Astrocyte (in vitro differentiated cells and primary cell): ENCODE data around the gene IFNG-AS1. TPM values are rescaled to one million over a fixed set of nuclear protein-coding genes. Genes with fewer than 3 reads are reported as not detected.

Experiments used
- DNase-seq: peaks from one replicate; pipeline ENCODE4 v3.0.0-alpha.2; 2010; ENCODE audit warnings: low read depth
- FAIRE-seq: peaks from 2 replicates; lab custom pipeline; 2011; peaks lifted over from hg19 to GRCh38; lab: Jason Lieb, UNC
- H2AFZ ChIP-seq: 2 replicates; pipeline ENCODE4 v1.6.0; 2012; ENCODE audit warnings: low read depth, low read length, inconsistent platforms
- H3K27ac ChIP-seq: 2 replicates; pipeline ENCODE4 v1.5.1; 2011; ENCODE audit warnings: low read depth, low read length, inconsistent platforms
- H3K27me3 ChIP-seq: 2 replicates; pipeline ENCODE4 v1.6.0; 2011; ENCODE audit warnings: low read length, inconsistent platforms; ENCODE audit not compliant: insufficient read depth
- H3K36me3 ChIP-seq: 2 replicates; pipeline ENCODE4 v1.5.1; 2011; ENCODE audit warnings: low read length, inconsistent platforms; ENCODE audit not compliant: insufficient read depth
- H3K4me1 ChIP-seq: 2 replicates; pipeline ENCODE4 v1.5.1; 2011; ENCODE audit warnings: low read length, inconsistent platforms; ENCODE audit not compliant: insufficient read depth
- H3K4me2 ChIP-seq: 2 replicates; pipeline ENCODE4 v1.6.0; 2012; ENCODE audit warnings: low read length, inconsistent platforms
- H3K4me3 ChIP-seq: 2 replicates; pipeline ENCODE4 v1.5.1; 2011; ENCODE audit warnings: low read depth, mild to moderate bottlenecking, low read length, inconsistent platforms; ENCODE audit not compliant: insufficient read depth
- H3K79me2 ChIP-seq: 2 replicates; pipeline ENCODE4 v1.6.0; 2012; ENCODE audit warnings: mild to moderate bottlenecking, low read length, inconsistent platforms; ENCODE audit not compliant: insufficient read depth
- H3K9ac ChIP-seq: 2 replicates; pipeline ENCODE4 v1.6.0; 2012; ENCODE audit warnings: mild to moderate bottlenecking, low read length, inconsistent platforms
- H3K9me3 ChIP-seq: 2 replicates; pipeline ENCODE4 v1.5.1; 2012; ENCODE audit warnings: low read depth, mild to moderate bottlenecking, low read length, inconsistent platforms; ENCODE audit not compliant: insufficient read depth
- H4K20me1 ChIP-seq: 2 replicates; pipeline ENCODE4 v1.6.0; 2012; ENCODE audit warnings: low read length, inconsistent platforms; ENCODE audit not compliant: insufficient read depth
- H3K27ac Mint-ChIP-seq: one replicate; pipeline ENCODE4 v1.8.0; 2021; ENCODE audit warnings: mild to moderate bottlenecking, mixed read lengths; ENCODE audit not compliant: unreplicated experiment
- H3K27me3 Mint-ChIP-seq: one replicate; pipeline ENCODE4 v1.8.0; 2021; ENCODE audit warnings: low read depth, mixed read lengths; ENCODE audit not compliant: unreplicated experiment
- H3K36me3 Mint-ChIP-seq: one replicate; pipeline ENCODE4 v1.8.0; 2021; ENCODE audit warnings: low read depth, mixed read lengths; ENCODE audit not compliant: unreplicated experiment
- H3K4me1 Mint-ChIP-seq: one replicate; pipeline ENCODE4 v1.8.0; 2021; ENCODE audit warnings: low read depth, mixed read lengths; ENCODE audit not compliant: unreplicated experiment
- H3K4me3 Mint-ChIP-seq: one replicate; pipeline ENCODE4 v1.8.0; 2021; ENCODE audit warnings: mild to moderate bottlenecking, moderate library complexity, mixed read lengths; ENCODE audit not compliant: unreplicated experiment
- H3K9me3 Mint-ChIP-seq: one replicate; pipeline ENCODE4 v1.8.0; 2021; ENCODE audit warnings: mild to moderate bottlenecking, mixed read lengths; ENCODE audit not compliant: unreplicated experiment
- CTCF ChIP-seq: IDR thresholded peaks from 2 replicates; pipeline ENCODE4 v1.5.1; 2011; ENCODE audit warnings: low read depth, mild to moderate bottlenecking, inconsistent platforms, low read length, moderate library complexity; ENCODE audit not compliant: insufficient read depth
- EZH2 ChIP-seq: IDR thresholded peaks from 2 replicates; pipeline ENCODE4 v1.6.1; 2012; ENCODE audit warnings: mild to moderate bottlenecking, low read length, inconsistent platforms; ENCODE audit not compliant: insufficient read depth
- total RNA-seq: library from RNA; stranded (reverse); gene quantifications from 2 replicates; pipeline ENCODE4 v1.2.1, GENCODE V29; 2021

IFNG-AS1 gene
- total RNA-seq, 1 donor from 2014 or later, result not detected

GRCh38 chr12:68011882-68012207, 22.6 kb downstream of the IFNG-AS1 start:
- Mint-ChIP-seq H3K27me3 (no peaks in the 10 kb centered on the region), H3K36me3 (no peaks in the 10 kb centered on the region), H3K4me1 (peaks cover 20% of the 10 kb centered on the region), H3K9me3 (peaks cover 2% of the 10 kb centered on the region), H3K4me3 (no peak overlapping the region), H3K27ac (peak overlapping the region; percentile 49)
- no peaks in the 10 kb centered on the region for H3K27me3 ChIP-seq
- no peak overlapping the region for H2AFZ ChIP-seq
- DNase-seq (no peak), FAIRE-seq (no peak)
- H3K79me2 ChIP-seq, result no peaks in the 10 kb centered on the region
- H3K4me3 ChIP-seq, result no peak overlapping the region
- no peaks in the 10 kb centered on the region for H3K36me3 ChIP-seq
- H4K20me1 ChIP-seq, result no peaks in the 10 kb centered on the region
- H3K9me3 ChIP-seq, result no peaks in the 10 kb centered on the region
- H3K4me1 ChIP-seq, result no peaks in the 10 kb centered on the region
- no peak for TF ChIP-seq EZH2
- TF ChIP-seq CTCF, result no peak
- H3K27ac ChIP-seq, result no peak overlapping the region
- H3K4me2 ChIP-seq, result no peak overlapping the region
- no peak overlapping the region for H3K9ac ChIP-seq

- Mint-ChIP-seq H3K4me1 (peaks cover 20% of the 10 kb centered on the region), H3K9me3 (peaks cover 5% of the 10 kb centered on the region), H3K27ac (no peak overlapping the region), H3K4me3 (no peak overlapping the region), H3K27me3 (no peaks in the 10 kb centered on the region), H3K36me3 (no peaks in the 10 kb centered on the region)
- Histone ChIP-seq H3K27ac (no peak overlapping the region), H3K4me3 (no peak overlapping the region), H3K36me3 (no peaks in the 10 kb centered on the region), H3K4me2 (no peak overlapping the region), H3K9me3 (no peaks in the 10 kb centered on the region), H3K79me2 (no peaks in the 10 kb centered on the region), H4K20me1 (no peaks in the 10 kb centered on the region), H3K27me3 (no peaks in the 10 kb centered on the region), H2AFZ (no peak overlapping the region), H3K4me1 (no peaks in the 10 kb centered on the region), H3K9ac (no peak overlapping the region)
- no peak for DNase-seq
- FAIRE-seq, result no peak
- TF ChIP-seq EZH2, result no peak
- no peak for TF ChIP-seq CTCF
Measured at GRCh38 chr12:68012712-68013111, 23.5 kb downstream of the IFNG-AS1 start.

GRCh38 chr12:68013181-68013580, 23.9 kb downstream of the IFNG-AS1 start:
- Mint-ChIP-seq H3K27me3 (no peaks in the 10 kb centered on the region), H3K9me3 (peaks cover 5% of the 10 kb centered on the region), H3K4me3 (no peak overlapping the region), H3K4me1 (peaks cover 20% of the 10 kb centered on the region), H3K27ac (no peak overlapping the region), H3K36me3 (no peaks in the 10 kb centered on the region)
- Histone ChIP-seq H3K4me1 (no peaks in the 10 kb centered on the region), H3K36me3 (no peaks in the 10 kb centered on the region), H3K9me3 (no peaks in the 10 kb centered on the region), H2AFZ (no peak overlapping the region), H3K4me3 (no peak overlapping the region), H3K27me3 (no peaks in the 10 kb centered on the region), H3K9ac (no peak overlapping the region), H3K79me2 (no peaks in the 10 kb centered on the region), H3K4me2 (no peak overlapping the region), H3K27ac (no peak overlapping the region), H4K20me1 (no peaks in the 10 kb centered on the region)
- DNase-seq (no peak), FAIRE-seq (no peak)
- no peak for TF ChIP-seq EZH2
- TF ChIP-seq CTCF, result no peak
